AG08395 (cell line): Measurements from ENCODE around the gene IAH1.

ENCODE experiments used
- DNase-seq: peaks from one replicate; pipeline ENCODE4 v3.0.0; 2012; ENCODE audit warnings: mixed read lengths, low spot score

The IAH1 gene

DNA sequence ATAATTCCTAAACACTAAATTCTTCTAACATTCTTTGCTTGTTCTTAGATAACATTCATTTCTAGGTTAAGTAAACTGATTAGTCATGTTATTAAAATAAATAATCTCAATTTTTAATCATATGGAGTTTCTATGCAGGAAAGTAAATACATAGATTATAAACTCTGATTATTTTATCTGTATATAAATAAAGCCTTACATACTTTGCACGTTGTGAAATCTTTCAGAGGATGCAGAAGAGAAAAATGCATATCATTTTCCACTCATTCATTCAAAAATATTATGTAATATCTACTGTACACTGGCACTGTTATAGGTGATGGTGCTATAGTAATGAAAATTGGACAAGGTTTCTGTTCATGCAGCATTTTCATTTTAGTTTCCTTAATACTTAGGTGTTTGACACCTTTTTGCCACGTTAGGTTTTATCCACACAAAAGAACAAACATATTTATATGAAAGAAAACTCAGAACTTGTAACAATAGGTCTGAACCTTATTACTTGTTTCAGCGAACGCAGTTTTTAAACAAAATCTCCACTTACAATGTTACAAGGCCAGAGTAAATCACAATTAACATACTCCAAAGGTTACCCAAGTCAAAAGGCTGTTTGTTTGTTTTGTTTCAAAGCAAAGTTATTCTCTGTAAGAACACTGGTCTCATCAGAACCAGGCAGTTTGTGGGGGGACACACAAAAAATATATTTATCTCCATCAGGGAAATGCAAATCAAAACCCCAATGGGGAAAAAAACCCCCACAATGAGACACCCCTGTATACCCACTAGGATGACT, 53.8 kb downstream of the IAH1 start:
- DNase-seq: no peak

- DNase-seq: no peak
Observed at GRCh38 chr2:9532421-9532820, 58.1 kb downstream of the IAH1 start.

DNA sequence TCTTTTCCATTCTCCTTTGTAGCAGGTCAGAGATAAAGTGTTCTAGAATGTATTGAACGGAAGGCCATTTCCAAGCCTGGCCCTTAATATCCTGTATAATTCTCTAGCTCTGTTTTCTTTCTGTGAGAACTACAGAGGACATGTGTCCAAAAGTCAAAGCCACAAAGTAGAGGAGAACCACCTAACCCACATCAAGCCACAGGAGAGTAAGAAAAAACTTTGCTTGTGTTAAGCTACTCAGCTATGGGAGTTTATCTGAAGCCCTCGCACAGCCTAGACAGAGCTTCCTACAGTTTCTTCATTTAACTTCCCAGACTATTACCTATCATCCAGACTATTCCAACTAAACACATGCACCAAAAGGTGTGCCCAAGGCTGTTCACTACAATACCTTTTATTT, 59.3 kb downstream of the IAH1 start:
- DNase-seq: no peak

GRCh38 chr2:9535177-9535576, 60.8 kb downstream of the IAH1 start:
- no peak for DNase-seq

DNA sequence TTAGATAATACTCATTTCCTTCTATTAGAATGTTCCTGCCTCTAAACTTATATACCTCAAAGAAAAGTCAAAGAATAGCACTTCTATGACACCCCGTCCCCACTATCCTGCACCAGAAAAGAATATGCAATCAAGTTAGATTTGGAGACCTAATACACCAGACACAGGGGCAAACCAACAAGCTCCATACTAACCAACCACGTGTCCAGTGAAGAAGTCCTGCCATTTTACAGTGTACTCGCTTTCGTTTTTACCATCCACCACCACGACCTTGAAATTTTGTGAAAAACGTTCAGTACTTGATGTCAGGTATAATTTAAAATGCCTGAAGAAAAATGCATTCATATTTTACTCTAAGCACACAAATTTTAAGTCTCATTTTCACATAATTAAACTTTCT, 62.2 kb downstream of the IAH1 start:
- no peak for DNase-seq

DNA sequence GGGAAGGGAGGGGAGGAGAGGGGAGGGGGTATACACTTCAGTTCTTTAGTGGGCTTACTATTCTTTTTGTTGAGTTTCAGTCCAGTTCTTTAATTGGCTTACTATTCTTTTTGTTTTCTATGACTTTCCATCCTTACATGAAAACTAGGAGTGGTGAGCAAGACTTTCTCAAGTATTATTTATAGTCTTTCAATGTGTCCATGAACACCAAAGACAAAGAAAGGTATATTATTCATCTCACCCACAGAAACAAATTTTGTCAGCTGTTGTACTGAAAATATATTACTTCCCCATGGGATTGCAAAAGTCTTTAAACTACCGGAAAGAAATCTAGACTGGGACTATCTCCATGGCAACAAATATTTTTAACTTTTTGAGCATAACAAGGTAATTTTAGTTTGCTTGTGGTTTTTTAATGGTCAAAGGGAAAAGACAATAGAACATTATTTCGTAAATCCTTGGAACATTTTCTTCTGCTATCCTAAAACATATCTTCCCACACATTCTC, 63.7 kb downstream of the IAH1 start:
- peak; percentile 83 for DNase-seq
